ENCODE results near the gene OR1C1. TPM values are rescaled to one million over a fixed set of nuclear protein-coding genes. Genes with fewer than 3 reads are reported as not detected.
"Not testable (repeated sequence)": the region's sequence is repeated elsewhere in the genome, so short reads cannot be mapped to it uniquely, and the experiment has no call there.

Gene OR1C1, protein sequence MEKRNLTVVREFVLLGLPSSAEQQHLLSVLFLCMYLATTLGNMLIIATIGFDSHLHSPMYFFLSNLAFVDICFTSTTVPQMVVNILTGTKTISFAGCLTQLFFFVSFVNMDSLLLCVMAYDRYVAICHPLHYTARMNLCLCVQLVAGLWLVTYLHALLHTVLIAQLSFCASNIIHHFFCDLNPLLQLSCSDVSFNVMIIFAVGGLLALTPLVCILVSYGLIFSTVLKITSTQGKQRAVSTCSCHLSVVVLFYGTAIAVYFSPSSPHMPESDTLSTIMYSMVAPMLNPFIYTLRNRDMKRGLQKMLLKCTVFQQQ
- total RNA-seq, result not detected in 3 replicates

DNA sequence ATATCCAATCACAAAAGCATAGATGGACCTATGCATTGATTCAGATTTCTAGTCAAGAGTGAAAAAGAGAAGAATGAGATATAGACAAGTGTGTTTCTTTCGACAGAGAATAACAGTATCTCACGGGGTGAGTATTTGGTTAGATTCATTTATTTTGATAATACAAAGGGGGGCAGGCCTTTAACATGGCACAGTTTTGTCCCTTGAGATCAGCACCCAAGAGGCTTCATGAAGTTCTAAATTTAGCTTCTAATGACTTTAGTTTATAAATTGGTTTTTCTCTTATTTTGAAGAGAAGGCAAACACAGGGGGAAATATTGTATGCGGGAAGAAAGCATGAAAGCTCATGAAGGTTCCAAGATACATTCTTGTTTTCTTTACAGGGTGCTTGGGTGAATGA lies at the start of gene OR1C1:
TSS of gene OR1C1 (minus strand) at position 101 of the 400 bp plus-strand sequence. CDS start 2,150 bp downstream, outside the sequence.
- H3K4me1 Mint-ChIP-seq, result no peaks in the 10 kb centered on the region
- no peaks in the 10 kb centered on the region for H3K36me3 Mint-ChIP-seq
- DNase-seq (ENCODE audit: low spot score in 2 of 2, unreplicated experiment in 2 of 2), result no peak
- H3K27ac Mint-ChIP-seq, result no peak within 1 kb of the TSS
- H3K4me3 Mint-ChIP-seq, result no peak within 1 kb of the TSS
- TF ChIP-seq, protein P1, sequence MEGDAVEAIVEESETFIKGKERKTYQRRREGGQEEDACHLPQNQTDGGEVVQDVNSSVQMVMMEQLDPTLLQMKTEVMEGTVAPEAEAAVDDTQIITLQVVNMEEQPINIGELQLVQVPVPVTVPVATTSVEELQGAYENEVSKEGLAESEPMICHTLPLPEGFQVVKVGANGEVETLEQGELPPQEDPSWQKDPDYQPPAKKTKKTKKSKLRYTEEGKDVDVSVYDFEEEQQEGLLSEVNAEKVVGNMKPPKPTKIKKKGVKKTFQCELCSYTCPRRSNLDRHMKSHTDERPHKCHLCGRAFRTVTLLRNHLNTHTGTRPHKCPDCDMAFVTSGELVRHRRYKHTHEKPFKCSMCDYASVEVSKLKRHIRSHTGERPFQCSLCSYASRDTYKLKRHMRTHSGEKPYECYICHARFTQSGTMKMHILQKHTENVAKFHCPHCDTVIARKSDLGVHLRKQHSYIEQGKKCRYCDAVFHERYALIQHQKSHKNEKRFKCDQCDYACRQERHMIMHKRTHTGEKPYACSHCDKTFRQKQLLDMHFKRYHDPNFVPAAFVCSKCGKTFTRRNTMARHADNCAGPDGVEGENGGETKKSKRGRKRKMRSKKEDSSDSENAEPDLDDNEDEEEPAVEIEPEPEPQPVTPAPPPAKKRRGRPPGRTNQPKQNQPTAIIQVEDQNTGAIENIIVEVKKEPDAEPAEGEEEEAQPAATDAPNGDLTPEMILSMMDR (IDR thresholded peaks at IDR 0.05; ENCODE audit: unreplicated experiment), result no peak
- H3K27me3 Mint-ChIP-seq (ENCODE audit: low read depth), result no peaks in the 10 kb centered on the region
- peaks cover 53% of the 10 kb centered on the region for H3K9me3 Mint-ChIP-seq

DNA sequence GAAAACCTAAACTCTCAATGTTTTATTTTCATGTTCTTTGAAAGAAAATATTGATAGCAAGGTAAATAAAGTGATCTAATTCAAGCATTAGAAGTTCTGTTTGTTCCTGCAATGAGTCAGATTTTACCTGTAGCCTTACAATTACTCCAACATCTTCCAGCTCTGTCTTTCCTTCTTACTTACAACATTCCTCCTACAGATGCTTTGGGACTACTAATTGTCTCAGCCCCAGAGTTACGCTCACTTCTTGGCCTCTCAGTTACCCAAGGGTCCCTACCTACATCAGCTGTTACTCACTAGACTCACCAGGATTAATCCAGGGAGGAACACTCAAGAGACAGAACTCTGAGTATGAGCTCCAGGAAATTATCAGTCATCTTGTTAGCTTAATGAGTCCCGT lies 37.2 kb upstream of the OR1C1 start:
- no peak for DNase-seq (ENCODE audit: low spot score in 2 of 2, unreplicated experiment in 2 of 2)
- Mint-ChIP-seq H3K4me3 (no peak overlapping the region), H3K27me3 (ENCODE audit: low read depth) (no peaks in the 10 kb centered on the region), H3K9me3 (peaks cover 49% of the 10 kb centered on the region), H3K36me3 (no peaks in the 10 kb centered on the region), H3K4me1 (no peaks in the 10 kb centered on the region), H3K27ac (no peak overlapping the region)
- TF ChIP-seq, protein P1 (IDR thresholded peaks at IDR 0.05; ENCODE audit: unreplicated experiment), result no peak

DNA sequence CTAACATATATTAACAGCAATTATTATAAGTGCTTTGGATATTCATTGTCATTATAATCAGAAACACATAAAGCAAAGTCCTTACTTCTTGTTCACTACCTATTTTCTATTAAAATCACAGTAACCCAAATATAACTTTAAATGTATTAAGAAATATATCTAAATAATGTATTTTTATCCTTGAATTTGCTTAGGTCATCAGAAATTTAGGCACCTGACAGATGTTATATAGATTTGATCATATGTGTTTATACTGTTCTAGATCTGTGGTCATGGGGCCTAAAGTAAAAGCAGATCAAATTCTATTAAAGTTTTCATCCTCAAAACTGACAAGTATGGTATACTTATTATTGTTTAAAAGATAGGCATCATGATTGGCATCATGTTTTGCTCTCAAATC lies 9.2 kb upstream of the OR1C1 start:
- Mint-ChIP-seq H3K4me1 (no peaks in the 10 kb centered on the region), H3K27me3 (ENCODE audit: low read depth) (no peaks in the 10 kb centered on the region), H3K4me3 (no peak overlapping the region), H3K9me3 (peaks cover 41% of the 10 kb centered on the region), H3K27ac (no peak overlapping the region), H3K36me3 (no peaks in the 10 kb centered on the region)
- DNase-seq (ENCODE audit: low spot score in 2 of 2, unreplicated experiment in 2 of 2), result no peak
- TF ChIP-seq, protein P1 (IDR thresholded peaks at IDR 0.05; ENCODE audit: unreplicated experiment), result no peak

DNA sequence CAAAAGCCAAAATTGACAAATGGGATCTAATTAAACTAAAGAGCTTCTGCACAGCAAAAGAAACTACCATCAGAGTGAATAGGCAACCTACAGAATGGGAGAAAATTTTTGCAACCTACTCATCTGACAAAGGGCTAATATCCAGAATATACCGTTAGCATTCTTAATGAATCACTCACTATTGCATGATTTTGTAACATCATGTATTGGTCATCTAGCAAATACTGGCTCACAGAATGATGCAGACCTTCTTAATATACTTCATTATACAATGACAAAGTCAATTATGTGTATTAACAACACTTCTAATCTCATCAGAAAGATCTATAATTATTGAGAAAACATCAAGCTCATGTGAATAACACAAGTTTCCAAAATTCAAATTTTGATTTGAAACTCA lies 6.0 kb downstream of the OR1C1 start:
- not testable (repeated sequence) for H3K27me3 Mint-ChIP-seq (ENCODE audit: low read depth); H3K27ac Mint-ChIP-seq; DNase-seq (ENCODE audit: low spot score in 2 of 2, unreplicated experiment in 2 of 2); H3K36me3 Mint-ChIP-seq; H3K4me1 Mint-ChIP-seq; H3K4me3 Mint-ChIP-seq
- peaks cover 46% of the 10 kb centered on the region for H3K9me3 Mint-ChIP-seq

DNA sequence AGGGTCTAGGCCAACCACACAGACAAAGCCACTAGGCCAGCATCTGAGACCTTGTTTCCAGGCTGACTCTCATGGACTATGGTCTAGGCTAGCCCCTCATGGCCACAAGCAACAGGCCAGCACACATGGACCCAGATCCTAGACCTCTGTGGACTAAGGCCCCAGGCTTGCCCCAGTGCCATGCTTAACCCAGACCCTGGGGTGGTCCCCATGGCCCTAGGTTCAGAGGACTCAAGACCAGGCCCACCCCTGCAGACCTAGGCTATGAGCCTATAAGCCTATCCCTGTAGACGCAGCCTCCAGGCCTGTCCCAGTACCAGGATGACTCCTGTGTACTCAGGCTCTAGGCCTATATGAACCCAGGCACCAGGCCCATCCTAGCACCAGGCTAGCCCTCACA lies 10.5 kb downstream of the OR1C1 start:
- Mint-ChIP-seq H3K4me3 (no peak overlapping the region), H3K27me3 (ENCODE audit: low read depth) (no peaks in the 10 kb centered on the region), H3K36me3 (no peaks in the 10 kb centered on the region), H3K9me3 (peaks cover 43% of the 10 kb centered on the region), H3K4me1 (no peaks in the 10 kb centered on the region), H3K27ac (no peak overlapping the region)
- no peak for DNase-seq (ENCODE audit: low spot score in 2 of 2, unreplicated experiment in 2 of 2)
- TF ChIP-seq, protein P1 (IDR thresholded peaks at IDR 0.05; ENCODE audit: unreplicated experiment), result no peak

DNA sequence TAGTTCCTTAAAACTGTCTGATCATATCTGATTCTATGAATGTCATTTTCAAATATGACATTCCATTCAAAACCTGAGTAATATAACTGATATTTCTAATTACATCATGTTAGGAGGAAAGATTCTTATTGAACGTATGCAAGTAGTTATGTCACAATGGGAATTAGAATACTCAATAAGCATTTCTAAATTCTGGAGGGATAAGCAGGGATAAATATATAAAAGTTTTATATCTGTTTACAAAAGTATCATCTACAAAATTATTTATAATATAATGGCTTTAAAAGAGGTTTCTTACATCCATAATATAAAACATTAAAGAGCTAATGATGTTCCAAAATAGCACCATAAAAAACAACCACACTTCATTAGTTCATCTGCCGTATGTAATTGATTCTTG lies 12.3 kb downstream of the OR1C1 start, which contains the start of gene OR14A2:
TSS of gene OR14A2 (minus strand) at position 101 of the 400 bp plus-strand sequence.
- TF ChIP-seq, protein P1 (IDR thresholded peaks at IDR 0.05; ENCODE audit: unreplicated experiment), result no peak
- H3K27me3 Mint-ChIP-seq (ENCODE audit: low read depth), result no peaks in the 10 kb centered on the region
- H3K27ac Mint-ChIP-seq, result no peak within 1 kb of the TSS
- H3K4me3 Mint-ChIP-seq, result no peak within 1 kb of the TSS
- no peak for DNase-seq (ENCODE audit: low spot score in 2 of 2, unreplicated experiment in 2 of 2)
- H3K9me3 Mint-ChIP-seq, result peaks cover 55% of the 10 kb centered on the region
- no peaks in the 10 kb centered on the region for H3K4me1 Mint-ChIP-seq
- H3K36me3 Mint-ChIP-seq, result no peaks in the 10 kb centered on the region
